Endothelial cell (in vitro differentiated cells): ENCODE results near the gene PYGO1. TPM values are rescaled to one million over a fixed set of nuclear protein-coding genes. Genes with fewer than 3 reads are reported as not detected.

Experiments used
- DNase-seq: peaks from one replicate; pipeline ENCODE4 v3.0.0; 2021; ENCODE audit warnings: low spot score
- H3K27ac Mint-ChIP-seq: one replicate; pipeline ENCODE4 v1.8.0; 2021; ENCODE audit warnings: mixed read lengths, inconsistent platforms; ENCODE audit not compliant: unreplicated experiment
- H3K27me3 Mint-ChIP-seq: one replicate; pipeline ENCODE4 v1.8.0; 2021; ENCODE audit warnings: mild to moderate bottlenecking, moderate library complexity, mixed read lengths, inconsistent platforms; ENCODE audit not compliant: unreplicated experiment
- H3K36me3 Mint-ChIP-seq: one replicate; pipeline ENCODE4 v1.8.0; 2021; ENCODE audit warnings: mild to moderate bottlenecking, low read depth, mixed read lengths, inconsistent platforms; ENCODE audit not compliant: unreplicated experiment
- H3K4me1 Mint-ChIP-seq: one replicate; pipeline ENCODE4 v1.8.0; 2021; ENCODE audit warnings: mild to moderate bottlenecking, mixed read lengths, inconsistent platforms; ENCODE audit not compliant: unreplicated experiment
- H3K4me3 Mint-ChIP-seq: one replicate; pipeline ENCODE4 v1.8.0; 2021; ENCODE audit warnings: mild to moderate bottlenecking, mixed read lengths, inconsistent platforms; ENCODE audit not compliant: unreplicated experiment
- H3K9me3 Mint-ChIP-seq: one replicate; pipeline ENCODE4 v1.8.0; 2021; ENCODE audit warnings: mixed read lengths, inconsistent platforms; ENCODE audit not compliant: unreplicated experiment
- CTCF ChIP-seq: fragments of 200-600 bp; sonication (generic); IDR thresholded peaks from one replicate; pipeline ENCODE4 v1.5.0; 2021; ENCODE audit warnings: antibody characterized with exemption; ENCODE audit not compliant: unreplicated experiment
- total RNA-seq: library from RNA; stranded (reverse); fragmentation: NEBNext Ultra II Directional; extraction: Animal tissue kit (Norgen Biotek cat#: 25700); gene quantifications from one replicate; pipeline ENCODE4 v1.2.1, GENCODE V29; 2021; ENCODE audit not compliant: unreplicated experiment

Gene PYGO1
- total RNA-seq, 1 donor from 2014 or later = 1.5 TPM

GRCh38 chr15:55526559-55527036 is 61.5 kb downstream of the PYGO1 start:
- Mint-ChIP-seq H3K27me3 (peaks cover 2% of the 10 kb centered on the region), H3K36me3 (no peaks in the 10 kb centered on the region), H3K9me3 (no peaks in the 10 kb centered on the region), H3K27ac (no peak overlapping the region), H3K4me1 (peaks cover 6% of the 10 kb centered on the region), H3K4me3 (no peak overlapping the region)
- TF ChIP-seq CTCF = peak; percentile 71
- DNase-seq = no peak

- H3K27me3 Mint-ChIP-seq = peaks cover 2% of the 10 kb centered on the region
- H3K9me3 Mint-ChIP-seq = no peaks in the 10 kb centered on the region
- DNase-seq = no peak
- no peak overlapping the region for H3K27ac Mint-ChIP-seq
- no peaks in the 10 kb centered on the region for H3K36me3 Mint-ChIP-seq
- H3K4me1 Mint-ChIP-seq = no peaks in the 10 kb centered on the region
- TF ChIP-seq CTCF = no peak
- H3K4me3 Mint-ChIP-seq = no peak overlapping the region
These were observed 65.2 kb downstream of the PYGO1 start for GRCh38 chr15:55522742-55523450.

DNA sequence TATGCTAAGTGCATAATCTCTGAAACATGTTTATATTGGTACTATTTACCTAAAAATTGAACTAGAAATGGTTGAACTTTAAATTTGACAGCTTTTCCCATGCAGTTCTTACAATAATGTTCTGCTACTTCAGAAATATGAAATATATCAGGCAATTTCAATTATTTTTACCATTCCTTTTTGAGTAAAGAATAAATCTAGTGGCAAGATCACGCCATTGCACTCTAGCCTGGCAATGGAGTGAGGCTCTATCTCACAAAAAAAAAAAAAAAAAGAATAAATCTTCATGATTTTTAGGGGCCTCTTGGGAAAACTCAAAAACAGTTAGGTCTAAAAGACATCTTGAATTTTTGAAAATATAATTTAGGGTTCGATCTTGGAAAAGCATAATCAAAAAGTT is 69.5 kb downstream of the PYGO1 start:
- Mint-ChIP-seq H3K4me3 (no peak overlapping the region), H3K27me3 (peaks cover 3% of the 10 kb centered on the region), H3K27ac (no peak overlapping the region), H3K9me3 (no peaks in the 10 kb centered on the region), H3K4me1 (no peaks in the 10 kb centered on the region), H3K36me3 (no peaks in the 10 kb centered on the region)
- TF ChIP-seq CTCF = peak; percentile 66
- no peak for DNase-seq

GRCh38 chr15:55518009-55518408 is 70.1 kb downstream of the PYGO1 start:
- peaks cover 3% of the 10 kb centered on the region for H3K27me3 Mint-ChIP-seq
- no peak overlapping the region for H3K4me3 Mint-ChIP-seq
- no peaks in the 10 kb centered on the region for H3K9me3 Mint-ChIP-seq
- H3K27ac Mint-ChIP-seq = no peak overlapping the region
- DNase-seq = no peak
- no peak for TF ChIP-seq CTCF
- no peaks in the 10 kb centered on the region for H3K36me3 Mint-ChIP-seq
- H3K4me1 Mint-ChIP-seq = no peaks in the 10 kb centered on the region

DNA sequence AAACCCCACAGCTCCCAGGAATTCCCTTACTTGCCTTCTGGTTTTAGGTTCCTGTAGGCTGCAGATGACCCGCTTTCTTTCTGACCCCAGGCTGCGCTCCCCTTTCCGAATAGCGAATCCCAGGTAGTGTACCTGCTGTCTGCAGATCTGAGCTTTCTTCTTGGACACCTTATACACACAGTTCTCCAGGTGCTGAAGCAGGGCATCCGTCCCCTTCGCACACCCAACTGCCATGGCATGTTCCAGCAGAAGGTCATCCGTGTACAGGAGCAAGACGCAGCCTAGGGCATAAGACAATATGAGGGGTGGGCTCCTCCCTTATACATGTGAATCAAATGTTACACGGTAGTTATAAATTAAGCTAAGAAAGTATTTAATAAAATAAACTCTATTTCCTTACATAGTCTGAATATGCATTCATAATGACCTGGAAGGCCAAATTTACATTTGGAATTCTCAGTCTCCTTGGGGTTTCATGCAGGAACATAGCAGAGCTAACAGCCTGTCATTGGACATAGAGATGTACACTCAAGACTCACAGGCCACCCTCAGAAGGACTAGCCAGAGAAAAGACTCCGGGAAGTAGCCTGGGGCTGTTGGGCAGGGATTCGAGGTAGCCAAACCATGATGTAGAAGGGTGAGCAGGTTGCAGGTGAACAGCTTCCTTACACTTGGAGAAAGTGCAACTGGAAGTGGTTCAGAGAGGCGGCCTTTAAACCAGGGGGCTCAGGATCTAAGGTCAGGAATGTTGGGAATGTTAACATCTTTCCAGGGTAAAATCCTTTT is 72.0 kb downstream of the PYGO1 start:
- Mint-ChIP-seq H3K27me3 (peaks cover 3% of the 10 kb centered on the region), H3K4me1 (no peaks in the 10 kb centered on the region), H3K4me3 (no peak overlapping the region), H3K36me3 (no peaks in the 10 kb centered on the region), H3K27ac (no peak overlapping the region), H3K9me3 (no peaks in the 10 kb centered on the region)
- DNase-seq = no peak
- TF ChIP-seq CTCF = no peak
